Left hindlimb (tissue), 1 donor: ENCODE results near the gene RGS13.
"Not testable (repeated sequence)": the region's sequence is repeated elsewhere in the genome, so short reads cannot be mapped to it uniquely, and the experiment has no call there.

ENCODE experiments used
- DNase-seq: peaks from one replicate; pipeline ENCODE4 v3.0.0-alpha.2; 2018

RGS13 gene

GRCh38 chr1:192683081-192683480 is 47.1 kb downstream of the RGS13 start:
- DNase-seq = not testable (repeated sequence)

- no peak for DNase-seq
These were observed 53.5 kb downstream of the RGS13 start for GRCh38 chr1:192689459-192689858.

GRCh38 chr1:192691041-192691440 is 55.1 kb downstream of the RGS13 start:
- no peak for DNase-seq

DNA sequence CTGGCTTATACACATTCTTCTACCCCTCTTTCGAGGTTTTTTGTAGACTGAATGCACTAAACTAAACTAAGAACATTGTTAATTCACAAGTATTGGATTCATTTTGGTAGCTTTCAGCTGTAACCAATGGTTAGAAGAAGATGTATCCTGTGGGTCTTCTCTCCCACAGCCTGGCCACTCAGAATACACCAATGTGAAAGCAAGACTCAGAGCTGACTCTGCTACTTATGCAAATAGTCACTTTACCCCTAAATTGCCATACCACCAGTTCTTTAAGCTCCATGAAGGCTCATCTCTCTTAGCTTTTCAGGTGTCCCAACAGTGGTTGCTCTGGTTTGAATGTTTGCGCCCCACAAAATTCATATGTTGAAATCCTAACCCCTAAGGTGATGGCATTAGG is 60.1 kb downstream of the RGS13 start:
- no peak for DNase-seq

DNA sequence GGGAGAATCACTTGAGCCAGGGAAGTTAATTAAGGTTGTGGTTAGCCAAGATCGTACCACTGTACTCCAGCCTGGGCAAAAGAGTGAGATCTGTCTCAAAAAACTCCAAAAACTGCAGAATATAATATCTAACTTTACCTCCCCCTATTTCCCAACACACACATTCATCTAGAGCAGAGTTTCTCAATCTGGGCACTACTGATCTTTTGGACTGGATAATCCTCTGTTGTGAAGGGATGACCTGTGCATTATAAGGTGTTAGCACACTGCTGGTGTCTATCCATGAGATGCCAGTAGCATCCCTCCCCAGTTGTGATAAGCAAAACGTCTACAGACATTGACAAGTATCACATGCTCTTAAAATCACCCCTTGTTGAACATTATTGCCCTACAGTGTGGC is 61.8 kb downstream of the RGS13 start:
- no peak for DNase-seq

DNA sequence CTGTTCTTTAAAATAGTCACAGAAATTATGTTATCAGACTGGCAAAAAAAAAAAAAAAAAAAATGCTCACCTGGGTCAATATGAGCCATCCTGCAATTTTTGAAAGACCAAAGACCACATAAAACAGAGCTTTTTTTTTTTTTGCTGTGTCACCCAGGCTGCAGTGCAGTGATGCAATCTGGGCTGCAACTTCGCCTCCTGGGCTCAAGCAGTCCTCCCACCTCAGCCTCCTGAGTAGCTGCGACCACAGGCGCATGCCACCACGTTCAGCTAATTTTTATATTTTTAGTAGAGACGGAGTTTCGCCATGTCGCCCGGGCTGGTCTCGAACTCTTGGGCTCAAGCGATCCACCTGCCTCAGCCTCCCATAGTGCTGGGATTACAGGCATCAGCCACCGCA is 62.8 kb downstream of the RGS13 start:
- DNase-seq = no peak

DNA sequence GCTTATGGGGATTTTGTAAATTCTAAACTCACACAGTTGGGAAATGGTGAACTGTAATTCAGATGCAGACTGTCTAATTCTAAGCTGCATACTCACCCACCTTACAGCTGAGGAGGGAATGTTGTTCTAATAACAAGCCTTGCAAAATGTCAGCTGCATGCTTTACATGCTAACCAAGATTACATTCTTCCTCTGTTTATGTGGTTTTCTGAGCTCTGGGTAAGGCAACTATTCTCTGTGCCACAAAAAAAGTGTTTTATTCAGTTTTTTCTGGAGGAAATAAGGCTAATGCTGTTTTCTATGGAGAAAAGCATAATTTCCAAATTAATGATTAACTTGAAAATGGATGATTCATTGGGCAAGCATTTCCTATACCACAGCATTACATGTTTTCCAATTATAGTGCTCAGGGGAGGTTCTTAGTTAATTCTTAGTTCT is 64.9 kb downstream of the RGS13 start:
- no peak for DNase-seq

- no peak for DNase-seq
These were observed 66.4 kb downstream of the RGS13 start for GRCh38 chr1:192702212-192702902.

- DNase-seq = no peak
These were observed 67.6 kb downstream of the RGS13 start for GRCh38 chr1:192703283-192704206.

- no peak for DNase-seq
These were observed 69.6 kb downstream of the RGS13 start for GRCh38 chr1:192705510-192705909.

GRCh38 chr1:192706936-192707335 is 71.0 kb downstream of the RGS13 start:
- DNase-seq = no peak

DNA sequence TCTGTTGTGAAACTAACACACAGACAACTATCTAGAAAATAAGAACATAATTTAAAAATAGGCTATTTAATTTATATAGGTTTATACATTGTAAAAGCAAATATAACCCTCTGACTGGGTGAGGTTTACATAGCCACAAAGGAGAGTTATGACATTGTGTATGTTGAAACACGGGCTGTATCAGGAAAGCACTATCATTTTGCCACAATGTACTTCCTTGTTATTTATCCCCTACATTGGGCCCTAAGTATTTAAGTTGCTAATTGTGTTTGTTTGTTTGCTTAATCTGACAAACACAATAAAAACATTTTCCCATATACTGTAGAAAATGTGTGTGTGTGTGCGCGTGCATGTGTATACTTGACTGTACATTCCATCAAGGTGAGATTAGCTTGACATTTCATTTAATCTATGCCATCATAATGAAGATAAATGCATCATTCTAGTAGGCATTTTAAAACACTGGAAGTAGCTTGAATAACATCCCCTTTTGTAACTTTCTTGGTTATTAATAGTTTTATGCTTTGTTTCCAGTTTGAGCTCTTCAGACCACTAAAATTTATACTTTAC is 72.1 kb downstream of the RGS13 start:
- DNase-seq = no peak

DNA sequence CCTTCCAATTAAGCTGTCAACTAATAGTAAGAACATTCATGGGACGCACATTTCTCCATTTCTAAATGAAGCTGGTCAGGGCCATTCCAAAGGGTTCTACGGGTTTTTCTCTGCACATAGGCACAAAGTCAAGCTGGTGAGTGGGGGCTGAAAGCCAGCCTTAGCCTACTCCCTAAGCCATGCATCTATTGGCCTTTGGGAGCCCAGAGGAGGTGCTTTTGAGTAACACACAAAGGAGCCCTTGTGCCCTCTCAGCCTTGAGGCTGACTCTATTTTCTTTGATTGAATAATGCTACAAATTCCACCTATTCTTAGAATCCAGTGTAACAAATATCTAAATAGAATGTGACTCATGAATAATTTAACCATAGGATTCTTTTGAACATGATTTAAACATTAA is 73.6 kb downstream of the RGS13 start:
- no peak for DNase-seq
